ENCODE data around the gene BMP7.

GRCh38 chr20:57180387-57180786 lies 86.1 kb downstream of the BMP7 start:
- TF ChIP-seq, protein P1, sequence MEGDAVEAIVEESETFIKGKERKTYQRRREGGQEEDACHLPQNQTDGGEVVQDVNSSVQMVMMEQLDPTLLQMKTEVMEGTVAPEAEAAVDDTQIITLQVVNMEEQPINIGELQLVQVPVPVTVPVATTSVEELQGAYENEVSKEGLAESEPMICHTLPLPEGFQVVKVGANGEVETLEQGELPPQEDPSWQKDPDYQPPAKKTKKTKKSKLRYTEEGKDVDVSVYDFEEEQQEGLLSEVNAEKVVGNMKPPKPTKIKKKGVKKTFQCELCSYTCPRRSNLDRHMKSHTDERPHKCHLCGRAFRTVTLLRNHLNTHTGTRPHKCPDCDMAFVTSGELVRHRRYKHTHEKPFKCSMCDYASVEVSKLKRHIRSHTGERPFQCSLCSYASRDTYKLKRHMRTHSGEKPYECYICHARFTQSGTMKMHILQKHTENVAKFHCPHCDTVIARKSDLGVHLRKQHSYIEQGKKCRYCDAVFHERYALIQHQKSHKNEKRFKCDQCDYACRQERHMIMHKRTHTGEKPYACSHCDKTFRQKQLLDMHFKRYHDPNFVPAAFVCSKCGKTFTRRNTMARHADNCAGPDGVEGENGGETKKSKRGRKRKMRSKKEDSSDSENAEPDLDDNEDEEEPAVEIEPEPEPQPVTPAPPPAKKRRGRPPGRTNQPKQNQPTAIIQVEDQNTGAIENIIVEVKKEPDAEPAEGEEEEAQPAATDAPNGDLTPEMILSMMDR (IDR thresholded peaks at IDR 0.05) = no peak
- no peak for TF ChIP-seq POLR2A (IDR thresholded peaks at IDR 0.05)

Data from thyroid gland (tissue), 4 donors.